ENCODE data around the gene NXNL1.

- no peak for TF ChIP-seq PAX5 (IDR thresholded peaks at IDR 0.05; ENCODE audit: insufficient read depth, low read length, severe bottlenecking)
- no peak for TF ChIP-seq SPI1 (IDR thresholded peaks at IDR 0.05; ENCODE audit: low read depth, low read length)
These were observed 43.3 kb upstream of the NXNL1 start for GRCh38 chr19:17504030-17504429.

Measured in GM12891 (cell line).